Measurements from ENCODE around the gene MSH6.

MSH6 gene

GRCh38 chr2:47798631-47799030 is 15.7 kb downstream of the MSH6 start:
- no peak overlapping the region for H2AFZ ChIP-seq (ENCODE audit: low read length)
- H3K79me2 ChIP-seq (ENCODE audit: low read length) = peaks cover 98% of the 10 kb centered on the region
- H3K4me1 ChIP-seq (ENCODE audit: low read length) = no peaks in the 10 kb centered on the region
- no peaks in the 10 kb centered on the region for H3K9me3 ChIP-seq (replicated peaks; ENCODE audit: insufficient read depth, low read length)
- H3K4me2 ChIP-seq (ENCODE audit: low read depth, low read length) = no peak overlapping the region
- H3K27ac ChIP-seq (ENCODE audit: low read length) = no peak overlapping the region
- H3K9ac ChIP-seq (ENCODE audit: low read length) = no peak overlapping the region
- no peaks in the 10 kb centered on the region for H3K9me2 ChIP-seq (replicated peaks; ENCODE audit: insufficient read depth, low read length)
- no peak for DNase-seq
- H3K27me3 ChIP-seq (replicated peaks; ENCODE audit: insufficient read depth, low read length) = no peaks in the 10 kb centered on the region
- H3K36me3 ChIP-seq (replicated peaks; ENCODE audit: insufficient read depth, low read length) = peaks cover 50% of the 10 kb centered on the region; the same call in 1 of the 2 replicates
- TF ChIP-seq EZH2 (optimal IDR thresholded peaks at IDR 0.05; ENCODE audit: low read depth, low read length) = no peak
- no peak overlapping the region for H3K4me3 ChIP-seq (ENCODE audit: low read length)
- H3F3A ChIP-seq (ENCODE audit: insufficient read depth, low read length) = peaks cover 6% of the 10 kb centered on the region; the same call in 1 of the 2 replicates
- peaks cover 6% of the 10 kb centered on the region; the same call in 1 of the 2 replicates for H4K20me1 ChIP-seq (ENCODE audit: insufficient read depth, low read length)

DNA sequence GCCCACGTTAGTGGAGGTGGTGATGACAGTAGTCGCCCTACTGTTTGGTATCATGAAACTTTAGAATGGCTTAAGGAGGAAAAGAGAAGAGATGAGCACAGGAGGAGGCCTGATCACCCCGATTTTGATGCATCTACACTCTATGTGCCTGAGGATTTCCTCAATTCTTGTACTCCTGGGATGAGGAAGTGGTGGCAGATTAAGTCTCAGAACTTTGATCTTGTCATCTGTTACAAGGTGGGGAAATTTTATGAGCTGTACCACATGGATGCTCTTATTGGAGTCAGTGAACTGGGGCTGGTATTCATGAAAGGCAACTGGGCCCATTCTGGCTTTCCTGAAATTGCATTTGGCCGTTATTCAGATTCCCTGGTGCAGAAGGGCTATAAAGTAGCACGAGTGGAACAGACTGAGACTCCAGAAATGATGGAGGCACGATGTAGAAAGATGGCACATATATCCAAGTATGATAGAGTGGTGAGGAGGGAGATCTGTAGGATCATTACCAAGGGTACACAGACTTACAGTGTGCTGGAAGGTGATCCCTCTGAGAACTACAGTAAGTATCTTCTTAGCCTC is 16.2 kb downstream of the MSH6 start:
- Histone ChIP-seq H3K9me3 (replicated peaks; ENCODE audit: insufficient read depth, low read length) (no peaks in the 10 kb centered on the region), H3K9me2 (replicated peaks; ENCODE audit: insufficient read depth, low read length) (no peaks in the 10 kb centered on the region), H3K36me3 (replicated peaks; ENCODE audit: insufficient read depth, low read length) (peaks cover 50% of the 10 kb centered on the region; the same call in 1 of the 2 replicates), H3F3A (ENCODE audit: insufficient read depth, low read length) (peaks cover 6% of the 10 kb centered on the region; the same call in 1 of the 2 replicates), H3K4me1 (ENCODE audit: low read length) (no peaks in the 10 kb centered on the region), H3K27me3 (replicated peaks; ENCODE audit: insufficient read depth, low read length) (no peaks in the 10 kb centered on the region), H3K9ac (ENCODE audit: low read length) (no peak overlapping the region), H3K79me2 (ENCODE audit: low read length) (peaks cover 98% of the 10 kb centered on the region), H3K4me2 (ENCODE audit: low read depth, low read length) (no peak overlapping the region), H4K20me1 (ENCODE audit: insufficient read depth, low read length) (peaks cover 6% of the 10 kb centered on the region; the same call in 1 of the 2 replicates), H2AFZ (ENCODE audit: low read length) (no peak overlapping the region), H3K4me3 (ENCODE audit: low read length) (no peak overlapping the region), H3K27ac (ENCODE audit: low read length) (no peak overlapping the region)
- TF ChIP-seq EZH2phosphoT487 (IDR thresholded peaks at IDR 0.05; ENCODE audit: low read length) (no peak), EZH2 (optimal IDR thresholded peaks at IDR 0.05; ENCODE audit: low read depth, low read length) (no peak)
- TF ChIP-seq, protein P1, sequence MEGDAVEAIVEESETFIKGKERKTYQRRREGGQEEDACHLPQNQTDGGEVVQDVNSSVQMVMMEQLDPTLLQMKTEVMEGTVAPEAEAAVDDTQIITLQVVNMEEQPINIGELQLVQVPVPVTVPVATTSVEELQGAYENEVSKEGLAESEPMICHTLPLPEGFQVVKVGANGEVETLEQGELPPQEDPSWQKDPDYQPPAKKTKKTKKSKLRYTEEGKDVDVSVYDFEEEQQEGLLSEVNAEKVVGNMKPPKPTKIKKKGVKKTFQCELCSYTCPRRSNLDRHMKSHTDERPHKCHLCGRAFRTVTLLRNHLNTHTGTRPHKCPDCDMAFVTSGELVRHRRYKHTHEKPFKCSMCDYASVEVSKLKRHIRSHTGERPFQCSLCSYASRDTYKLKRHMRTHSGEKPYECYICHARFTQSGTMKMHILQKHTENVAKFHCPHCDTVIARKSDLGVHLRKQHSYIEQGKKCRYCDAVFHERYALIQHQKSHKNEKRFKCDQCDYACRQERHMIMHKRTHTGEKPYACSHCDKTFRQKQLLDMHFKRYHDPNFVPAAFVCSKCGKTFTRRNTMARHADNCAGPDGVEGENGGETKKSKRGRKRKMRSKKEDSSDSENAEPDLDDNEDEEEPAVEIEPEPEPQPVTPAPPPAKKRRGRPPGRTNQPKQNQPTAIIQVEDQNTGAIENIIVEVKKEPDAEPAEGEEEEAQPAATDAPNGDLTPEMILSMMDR (IDR thresholded peaks at IDR 0.05; ENCODE audit: low read length) = no peak
- no peak for DNase-seq

- no peak for DNase-seq
- peaks cover 10% of the 10 kb centered on the region; the same call in 1 of the 2 replicates for H4K20me1 ChIP-seq (ENCODE audit: insufficient read depth, low read length)
Measured at GRCh38 chr2:47801118-47801517, 18.2 kb downstream of the MSH6 start.

More at GRCh38 chr2:47801118-47801517, 18.2 kb downstream of the MSH6 start:
- H3K27me3 ChIP-seq (replicated peaks; ENCODE audit: insufficient read depth, low read length) = no peaks in the 10 kb centered on the region
- H3K36me3 ChIP-seq (replicated peaks; ENCODE audit: insufficient read depth, low read length) = peaks cover 56% of the 10 kb centered on the region
- no peak overlapping the region for H3K27ac ChIP-seq (ENCODE audit: low read length)
- no peaks in the 10 kb centered on the region for H3K4me1 ChIP-seq (ENCODE audit: low read length)
- no peak overlapping the region for H3K4me2 ChIP-seq (ENCODE audit: low read depth, low read length)
- TF ChIP-seq, protein P1 (IDR thresholded peaks at IDR 0.05; ENCODE audit: low read length) = no peak
- no peak for TF ChIP-seq EZH2 (optimal IDR thresholded peaks at IDR 0.05; ENCODE audit: low read depth, low read length)
- no peak for TF ChIP-seq EZH2phosphoT487 (IDR thresholded peaks at IDR 0.05; ENCODE audit: low read length)
- H3K9me2 ChIP-seq (replicated peaks; ENCODE audit: insufficient read depth, low read length) = no peaks in the 10 kb centered on the region
- no peak overlapping the region for H3K9ac ChIP-seq (ENCODE audit: low read length)
- no peaks in the 10 kb centered on the region for H3K9me3 ChIP-seq (replicated peaks; ENCODE audit: insufficient read depth, low read length)
- H2AFZ ChIP-seq (ENCODE audit: low read length) = no peak overlapping the region
- no peak overlapping the region for H3K4me3 ChIP-seq (ENCODE audit: low read length)
- peaks cover 10% of the 10 kb centered on the region; the same call in 1 of the 2 replicates for H3F3A ChIP-seq (ENCODE audit: insufficient read depth, low read length)
- peaks cover 85% of the 10 kb centered on the region for H3K79me2 ChIP-seq (ENCODE audit: low read length)
